OCI-LY1 (cell line): Measurements from ENCODE around the gene RMI2.

Experiments
- CTCF ChIP-seq: fragments of 200-600 bp; sonication (generic), shearing (Covaris generic); IDR thresholded peaks from 2 replicates; pipeline ENCODE4 v1.5.1; 2017; ENCODE audit warnings: mild to moderate bottlenecking, antibody characterized with exemption, low read length, moderate library complexity, mixed read lengths
- EZH2 ChIP-seq: fragments of 200-600 bp; sonication (generic), shearing (Covaris generic); IDR thresholded peaks from 2 replicates; pipeline ENCODE4 v1.8.0; 2017; ENCODE audit warnings: borderline replicate concordance, mixed run types, mild to moderate bottlenecking, antibody characterized with exemption, low read length, moderate library complexity, mixed read lengths

GRCh38 chr16:11380836-11381235 is 35.6 kb downstream of the RMI2 start:
- no peak for TF ChIP-seq CTCF
- no peak for TF ChIP-seq EZH2
